HG03159 (cell line): ENCODE data around the gene ANTXR1.

Source experiments
- ATAC-seq: cut with Tn5 transposase; IDR thresholded peaks from one replicate; pipeline ENCODE4 v1.9.1; 2021; ENCODE audit warnings: mild to moderate bottlenecking, moderate library complexity; ENCODE audit not compliant: unreplicated experiment

The ANTXR1 gene

GRCh38 chr2:69203166-69203985, 190.4 kb downstream of the ANTXR1 start:
- ATAC-seq = no peak

DNA sequence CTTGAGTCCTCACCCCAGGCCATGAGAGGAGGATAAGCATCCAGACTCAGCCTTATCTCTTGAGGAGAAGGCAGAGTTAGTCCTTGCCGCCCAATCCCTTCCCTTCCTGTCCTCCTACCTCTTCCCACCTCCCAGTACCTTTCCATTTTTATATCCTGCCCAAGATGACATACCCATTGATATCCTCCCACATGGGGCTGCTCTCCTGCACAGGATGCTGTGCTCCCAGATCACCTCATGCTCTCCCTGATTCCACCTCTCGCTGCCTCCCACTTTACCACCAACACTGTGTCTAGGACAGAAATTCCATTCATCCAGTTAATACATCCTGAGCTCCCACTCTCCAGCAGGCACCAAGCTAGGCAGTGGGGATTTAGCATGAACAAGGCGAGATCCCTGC, 191.7 kb downstream of the ANTXR1 start:
- ATAC-seq = no peak

- ATAC-seq = no peak
Measured at GRCh38 chr2:69205076-69205475, 192.1 kb downstream of the ANTXR1 start.

GRCh38 chr2:69205491-69205890, 192.5 kb downstream of the ANTXR1 start:
- ATAC-seq = no peak

DNA sequence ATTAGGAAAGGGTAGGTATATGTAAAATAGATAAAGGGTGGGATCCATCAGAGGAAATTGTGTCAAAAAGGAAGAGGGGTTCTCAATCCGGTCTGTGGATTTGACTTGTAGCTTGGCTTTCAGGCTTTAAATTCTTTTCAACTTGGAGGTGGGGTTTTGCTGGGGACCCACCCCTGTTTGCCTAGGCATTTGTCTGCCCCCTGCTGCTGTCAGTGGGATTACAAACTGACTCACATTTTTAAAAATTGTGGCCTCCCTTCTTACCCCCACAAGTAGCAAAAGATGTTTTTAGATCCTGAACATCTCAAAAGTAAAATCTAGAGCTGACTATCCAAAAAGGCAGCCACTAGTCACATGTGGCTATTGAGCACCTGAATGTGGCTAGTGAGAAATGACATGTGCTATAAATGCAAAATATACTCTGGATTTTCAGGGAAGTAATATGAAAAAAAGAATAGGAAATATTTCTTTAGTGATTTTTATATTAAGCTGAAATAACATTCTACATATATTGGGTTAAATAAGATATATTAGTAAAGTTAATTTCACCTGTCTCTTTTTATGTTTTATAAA, 195.1 kb downstream of the ANTXR1 start:
- ATAC-seq = no peak

DNA sequence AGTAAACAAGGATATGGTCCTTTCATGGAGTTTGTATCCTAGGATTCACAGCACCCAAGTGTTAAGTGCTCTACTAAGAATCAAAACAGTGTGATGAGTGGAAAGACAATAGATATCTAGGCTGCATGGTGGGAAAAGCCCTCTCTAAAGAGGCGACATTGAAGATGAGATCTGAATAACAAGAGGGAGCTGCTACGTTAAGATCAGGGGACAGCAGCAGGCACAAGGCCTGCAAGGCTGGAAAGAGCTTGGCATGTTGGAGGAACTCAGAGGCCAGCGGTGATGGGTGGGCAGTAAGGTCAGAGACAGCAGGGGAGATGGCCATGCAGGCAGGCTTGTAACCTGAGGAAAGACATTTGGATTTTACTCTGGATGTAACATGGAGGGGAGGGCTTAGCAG, 196.5 kb downstream of the ANTXR1 start:
- ATAC-seq = no peak

GRCh38 chr2:69210385-69210784, 197.4 kb downstream of the ANTXR1 start:
- ATAC-seq = no peak

- ATAC-seq = no peak
Measured at GRCh38 chr2:69211048-69211447, 198.1 kb downstream of the ANTXR1 start.

DNA sequence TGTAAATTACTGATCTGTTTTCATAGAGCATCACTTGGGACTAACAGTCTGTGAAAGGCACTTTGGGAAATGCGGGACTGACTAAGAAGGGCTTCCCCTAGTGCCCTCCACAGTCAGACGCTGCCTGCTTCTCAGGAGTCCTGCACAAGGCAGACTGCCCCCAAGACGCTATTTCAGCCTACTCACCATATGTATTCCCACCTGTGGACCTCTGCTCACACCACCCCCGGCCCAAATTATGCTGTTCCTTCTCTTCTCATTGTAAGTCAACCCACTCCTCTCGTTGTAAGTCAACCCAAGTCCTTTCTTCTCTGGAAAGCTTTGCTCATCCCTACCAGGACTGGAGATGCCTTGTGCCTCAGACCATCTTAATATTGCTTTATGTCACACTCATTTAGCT, 198.7 kb downstream of the ANTXR1 start:
- ATAC-seq = no peak

DNA sequence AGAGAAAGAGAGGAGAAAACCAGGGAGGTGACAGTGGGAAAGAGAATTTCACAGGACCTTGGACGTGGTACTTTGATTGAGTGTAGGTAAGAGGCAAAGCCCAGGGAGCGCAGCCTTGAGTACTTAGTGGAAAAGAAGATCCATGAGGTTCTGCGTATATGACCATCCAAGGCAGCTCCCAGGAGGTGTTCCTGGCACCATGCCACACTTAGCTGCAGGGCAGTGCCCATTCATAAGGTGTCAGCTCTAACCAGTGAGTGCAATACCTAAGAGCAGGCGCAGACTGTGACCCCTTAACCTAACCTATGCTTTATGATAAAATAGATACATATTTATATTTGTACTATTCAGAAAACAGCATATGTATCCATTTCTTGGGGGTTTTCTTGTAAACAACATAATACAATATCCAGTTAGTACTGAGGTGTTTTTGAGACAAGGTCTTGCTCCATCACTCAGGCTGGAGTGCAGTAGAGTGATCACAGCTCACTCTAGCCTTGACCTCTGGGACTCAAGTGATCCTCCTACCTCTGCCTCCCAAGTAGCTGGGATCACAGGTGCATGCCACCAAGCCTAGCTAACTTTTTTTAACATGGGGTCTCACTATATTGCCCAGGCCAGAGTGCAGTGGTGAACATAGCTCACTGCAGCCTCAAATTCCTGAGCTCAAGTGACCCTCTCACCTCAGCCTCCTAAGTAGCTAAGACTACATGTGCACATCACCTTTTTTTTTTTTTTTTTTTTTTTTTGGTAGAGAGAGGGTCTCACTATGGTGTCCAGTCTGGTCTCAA, 199.5 kb downstream of the ANTXR1 start:
- ATAC-seq = no peak

- no peak for ATAC-seq
Measured at GRCh38 chr2:69213201-69213600, 200.2 kb downstream of the ANTXR1 start.

GRCh38 chr2:69213782-69214181, 200.8 kb downstream of the ANTXR1 start:
- ATAC-seq = no peak

DNA sequence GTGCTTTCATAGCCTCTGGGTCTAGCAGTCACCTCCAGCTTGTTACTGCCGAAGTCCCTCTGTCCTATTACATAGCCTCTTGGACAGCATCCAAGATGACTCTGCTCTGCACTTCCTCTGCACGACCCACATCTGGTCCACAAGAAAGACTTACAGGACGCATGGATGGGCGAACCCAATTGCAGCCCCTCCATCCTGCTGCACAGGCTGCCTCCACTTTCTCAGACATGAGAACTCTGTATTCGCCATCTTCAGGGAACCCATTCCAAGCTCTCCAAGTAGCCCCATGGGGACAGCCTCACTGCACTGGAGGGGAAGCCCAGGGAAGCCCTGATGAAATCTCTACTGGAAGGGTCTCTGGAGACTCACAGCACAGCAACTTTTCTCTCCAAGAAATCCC, 201.9 kb downstream of the ANTXR1 start:
- no peak for ATAC-seq

- ATAC-seq = no peak
Measured at GRCh38 chr2:69216535-69217332, 203.8 kb downstream of the ANTXR1 start.

- ATAC-seq = no peak
Measured at GRCh38 chr2:69217333-69218080, 204.5 kb downstream of the ANTXR1 start.

DNA sequence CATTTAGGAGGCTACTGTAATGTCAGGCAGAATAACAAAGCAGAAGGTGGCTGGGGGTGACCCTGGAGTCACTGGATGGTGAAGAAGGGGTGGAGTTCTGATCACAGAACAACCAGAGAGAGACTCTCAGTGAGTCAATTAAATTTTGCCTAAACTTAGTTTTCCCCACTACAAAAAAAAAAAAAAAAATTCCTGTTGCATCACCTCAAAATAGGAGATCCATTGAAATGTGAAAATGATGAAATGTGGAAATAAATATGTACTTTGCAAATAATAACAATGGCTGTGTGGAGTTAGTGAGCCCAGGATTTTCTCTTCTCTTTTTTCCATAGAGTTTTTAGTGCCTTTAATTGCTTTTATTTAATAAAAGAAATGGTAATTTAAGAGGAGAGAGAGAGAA, 208.5 kb downstream of the ANTXR1 start:
- no peak for ATAC-seq

DNA sequence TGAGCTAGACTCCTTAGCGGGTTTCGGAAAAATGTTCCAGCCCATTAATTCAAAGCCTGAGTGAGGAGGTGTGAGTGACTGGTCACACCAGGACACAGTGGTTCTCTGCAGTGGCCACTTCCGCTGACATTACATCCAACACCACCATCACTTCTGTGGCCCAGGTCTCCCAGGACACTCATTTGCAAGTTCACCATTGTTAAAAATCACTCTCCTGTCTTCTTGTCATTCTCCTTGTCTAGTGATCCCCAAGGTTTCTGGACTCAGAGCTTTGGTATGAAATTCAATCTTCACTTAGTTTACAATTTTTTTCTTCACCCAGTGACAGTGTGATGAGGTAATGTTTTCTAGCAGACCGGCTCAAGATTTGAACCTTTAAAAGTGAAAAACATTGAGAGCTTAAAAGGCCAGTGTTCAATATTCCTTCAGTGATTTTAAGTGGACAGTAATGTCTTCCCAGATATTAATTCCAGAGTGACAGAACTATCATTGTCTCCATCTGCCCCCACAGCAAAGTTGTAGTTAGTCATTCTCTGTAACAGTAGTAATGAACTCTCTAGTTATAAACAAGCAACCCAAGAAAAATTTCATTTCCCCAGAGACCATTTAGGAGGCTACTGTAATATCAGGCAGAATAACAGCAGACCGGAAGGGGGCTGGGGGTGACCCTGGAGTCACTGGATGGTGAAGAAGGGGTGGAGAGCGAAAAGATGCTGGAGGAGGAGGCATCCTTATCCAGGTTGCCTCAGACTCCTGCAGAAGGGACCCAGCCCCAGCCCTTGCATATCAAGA, 209.2 kb downstream of the ANTXR1 start:
- ATAC-seq = no peak

DNA sequence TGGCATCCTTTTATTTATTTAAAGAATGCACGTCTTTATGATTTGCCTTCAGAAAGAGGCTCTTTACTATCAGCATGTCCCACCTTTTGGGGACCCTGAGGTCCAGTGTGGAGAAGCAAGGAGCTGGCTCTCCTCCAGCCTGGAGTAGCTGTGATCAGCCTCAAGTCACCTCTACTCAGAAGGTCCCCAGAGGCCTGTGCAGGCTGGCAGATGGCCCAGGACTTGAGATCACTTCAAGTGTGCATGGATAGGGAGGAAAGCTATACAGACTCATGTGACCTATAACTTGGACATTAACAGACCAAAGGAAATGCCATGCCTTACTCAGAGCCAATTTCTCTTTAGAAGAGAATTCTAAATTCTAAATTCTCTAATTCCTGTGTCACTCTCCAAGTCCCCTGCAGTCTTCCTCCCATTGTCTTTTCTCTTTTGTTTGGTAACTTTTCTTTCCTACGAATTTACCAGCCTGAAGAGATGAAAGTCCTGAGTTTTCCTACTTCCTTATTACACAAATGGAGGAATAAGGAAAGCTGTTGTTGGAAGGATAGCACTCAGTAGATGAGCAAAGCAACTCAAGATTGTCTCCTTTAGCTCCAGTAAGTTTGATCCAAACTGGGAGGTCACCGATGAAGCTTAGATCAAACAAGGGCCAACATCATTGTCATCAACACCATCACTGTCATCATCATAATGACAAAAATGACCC, 210.1 kb downstream of the ANTXR1 start:
- ATAC-seq = no peak
